HepG2 (cell line): ENCODE data around the gene RPTOR. TPM values are rescaled to one million over a fixed set of nuclear protein-coding genes. Genes with fewer than 3 reads are reported as not detected.

Experiments used
- ATAC-seq: fragments of 200-7000 bp; cut with Tn5 transposase; 3 replicates; pipeline ENCODE4 v1.9.1; 2020; ENCODE audit warnings: mild to moderate bottlenecking, moderate library complexity
- BruUV-seq: library from RNA; stranded (reverse); fragments of 400-500 nt; replicated peaks from 2 replicates; lab custom pipeline; 2021; lab: Mats Ljungman, UMichigan
- CTCF ChIA-PET: fragments of 300-600 bp; formaldehyde crosslinking; extraction: SDS; loops from one replicate; lab custom pipeline; 2021; ENCODE audit warnings: low total read pairs, inconsistent platforms, low intra/inter-chr PET ratio; lab: Yijun Ruan, JAX
- POLR2A ChIA-PET: fragments of 350-600 bp; sonication (Branson Sonifier 250); formaldehyde crosslinking; loops from one replicate; lab custom pipeline; 2020; ENCODE audit warnings: antibody characterized with exemption, inconsistent platforms; lab: Yijun Ruan, JAX
- DNase-seq: peaks from one replicate; pipeline ENCODE4 v3.0.0-alpha.2; 2015; ENCODE audit warnings: low spot score
- FAIRE-seq: peaks from 3 replicates; lab custom pipeline; 2011; peaks lifted over from hg19 to GRCh38; lab: Jason Lieb, UNC
- H2AFZ ChIP-seq: one replicate; pipeline ENCODE4 v1.6.1; 2011; ENCODE audit warnings: low read length, inconsistent platforms
- H3K27ac ChIP-seq: fragments of 300-600 bp; 3 replicates; pipeline ENCODE4 v1.8.0; 2011; ENCODE audit warnings: mixed run types, mild to moderate bottlenecking, mixed read lengths, low read length, inconsistent platforms; ENCODE audit not compliant: insufficient read depth; ENCODE audit errors: extremely low read length
- H3K27me3 ChIP-seq, 2 experiments: fragments of 200-600 bp in 1 of 2; 2 replicates in 1 of 2; 3 replicates in 1 of 2; pipeline versions ENCODE4 v1.6.0 to v1.8.0; 2011; ENCODE audit warnings: low read length in 2 of 2, mild to moderate bottlenecking in 2 of 2, moderate library complexity in 2 of 2, inconsistent platforms in 1 of 2; ENCODE audit not compliant: insufficient read depth in 2 of 2, control insufficient read depth in 1 of 2
- H3K36me3 ChIP-seq, 2 experiments: fragments of 200-600 bp in 1 of 2; replicated peaks in 1 of 2; 2 replicates in 1 of 2; 3 replicates in 1 of 2; pipeline versions ENCODE4 v1.5.1 to v1.8.0; 2011; ENCODE audit warnings: low read length in 2 of 2, inconsistent platforms in 1 of 2; ENCODE audit not compliant: insufficient read depth in 2 of 2, control insufficient read depth in 1 of 2
- H3K4me1 ChIP-seq: 2 replicates; pipeline ENCODE4 v1.5.1; 2012; ENCODE audit warnings: low read length, inconsistent platforms; ENCODE audit not compliant: insufficient read depth
- H3K4me2 ChIP-seq: 2 replicates; pipeline ENCODE4 v1.6.0; 2011; ENCODE audit warnings: low read depth, low read length, inconsistent platforms
- H3K4me3 ChIP-seq, 3 experiments: fragments of 200-600 bp in 1 of 3; sonication (generic), shearing (Covaris generic) in 1 of 3; replicated peaks in 1 of 3; 2 replicates each; pipeline ENCODE4 v1.5.1; 2011 to 2016; ENCODE audit warnings: low read length in 3 of 3, inconsistent platforms in 2 of 3, low read depth in 2 of 3, mild to moderate bottlenecking in 2 of 3, control low read depth in 1 of 3, mixed read lengths in 1 of 3; ENCODE audit not compliant: insufficient read depth in 1 of 3
- H3K79me2 ChIP-seq: one replicate; pipeline ENCODE4 v1.6.1; 2011; ENCODE audit warnings: low read length, inconsistent platforms; ENCODE audit not compliant: insufficient read depth
- H3K9ac ChIP-seq: 2 replicates; pipeline ENCODE4 v1.6.0; 2011; ENCODE audit warnings: mild to moderate bottlenecking, low read depth, low read length, inconsistent platforms; ENCODE audit not compliant: insufficient read depth
- H3K9me3 ChIP-seq: 2 replicates; pipeline ENCODE4 v1.5.1; 2012; ENCODE audit warnings: mild to moderate bottlenecking, low read length
- H4K20me1 ChIP-seq: 2 replicates; pipeline ENCODE4 v1.6.0; 2011; ENCODE audit warnings: inconsistent platforms, mild to moderate bottlenecking, low read length, moderate library complexity; ENCODE audit not compliant: insufficient read depth
- AKNA ChIP-seq: sonication (generic); formaldehyde crosslinking; IDR thresholded peaks from 2 replicates; pipeline ENCODE4 v1.4.0; 2020; ENCODE audit warnings: missing genetic modification reagents, borderline replicate concordance
- ATM ChIP-seq: fragments of 450-650 bp; IDR thresholded peaks from 2 replicates; pipeline ENCODE4 v1.7.1; 2017; ENCODE audit warnings: mild to moderate bottlenecking, borderline replicate concordance
- EEA1 ChIP-seq: sonication (generic); formaldehyde crosslinking; IDR thresholded peaks from 2 replicates; pipeline ENCODE4 v1.5.1; 2020; ENCODE audit warnings: mild to moderate bottlenecking, missing genetic modification reagents, borderline replicate concordance
- FOXK2 ChIP-seq: fragments of 450-650 bp; IDR thresholded peaks from 2 replicates; pipeline ENCODE4 v1.6.1; 2016
- ZNF10 ChIP-seq: sonication (generic); formaldehyde crosslinking; IDR thresholded peaks from 2 replicates; pipeline ENCODE4 v1.4.0; 2020; ENCODE audit warnings: mild to moderate bottlenecking, low read depth, missing genetic modification reagents, borderline replicate concordance
- ZNF136 ChIP-seq: sonication (generic); formaldehyde crosslinking; IDR thresholded peaks from 2 replicates; pipeline ENCODE4 v1.8.1; 2022; ENCODE audit warnings: low read depth, mild to moderate bottlenecking, moderate library complexity, missing genetic modification reagents
- ZNF24 ChIP-seq: fragments of 450-650 bp; IDR thresholded peaks from 2 replicates; pipeline ENCODE4 v1.6.1; 2017; ENCODE audit warnings: antibody characterized with exemption, mild to moderate bottlenecking
- ZNF333 ChIP-seq: sonication (generic); formaldehyde crosslinking; IDR thresholded peaks from 2 replicates; pipeline ENCODE4 v1.4.0; 2020; ENCODE audit warnings: mild to moderate bottlenecking, missing genetic modification reagents, borderline replicate concordance
- ZNF704 ChIP-seq: sonication (generic); formaldehyde crosslinking; IDR thresholded peaks from 2 replicates; pipeline ENCODE4 v1.8.1; 2023; ENCODE audit warnings: mild to moderate bottlenecking, inconsistent platforms, moderate library complexity, missing genetic modification reagents, borderline replicate concordance
- WGBS: methylation state at CpG from one replicate; pipeline ENCODE4 v1.1.6; 2017; ENCODE audit warnings: low lambda C conversion rate; 5-methylcytosine and 5-hydroxymethylcytosine counted together
- in situ Hi-C: cut with HindIII; loops from 2 replicates; pipeline ENCODE4 v1.10.0; 2017; ENCODE audit warnings: low pct_unique_long_range_greater_than_20kb; ENCODE audit not compliant: extremely low pct_ligation_motif_present
- intact Hi-C: fragments of 100-400 bp; cut with micrococcal nuclease; formaldehyde crosslinking; loops from one replicate; pipeline ENCODE4 v1.10.0; 2022; ENCODE audit not compliant: unreplicated experiment
- polyA plus RNA-seq, 8 experiments: library from polyadenylated mRNA; depleted of rRNA in 3 of 8; stranded (reverse) in 7 of 8; unstranded in 1 of 8; fragments of >200 nt; fragmentation: Illumina TruSeq in 4 of 8; extraction: Trizol in 4 of 8; gene quantifications; 2 replicates each; pipeline versions ENCODE4 v1.2.1 to v1.2.3, GENCODE V29; 2011 to 2016; ENCODE audit warnings: low read depth in 4 of 8, missing spikeins in 1 of 8, mixed read lengths in 1 of 8; ENCODE audit not compliant: insufficient read depth in 1 of 8
- total RNA-seq, 5 experiments: library from RNA; depleted of rRNA; stranded (reverse); fragments of >200 nt; fragmentation: Illumina TruSeq; extraction: Trizol; gene quantifications; 2 replicates each; pipeline ENCODE4 v1.2.3, GENCODE V29; 2016; ENCODE audit warnings: low read depth in 1 of 5

Gene RPTOR
- total and polyA plus RNA-seq, 2 of the 13 experiments (the other 11 are each of a cell fraction or from before 2014, with no cell fraction given), result 6.6 to 25.3 TPM

GRCh38 chr17:80979547-80980378, 435.1 kb downstream of the RPTOR start (continued):
- TF ChIP-seq AKNA (CRISPR knock-in tag) (no peak), ZNF333 (CRISPR knock-in tag) (0 out of 2 replicates have a peak, but pooled peaks have one; percentile 42)
- TF ChIP-seq, all 625 proteins: peak for 4

- H3K9ac ChIP-seq, result no peak overlapping the region
- WGBS, result 26% methylated on average over 7 of the region's 7 CpGs
- TF ChIP-seq ATM (0 out of 2 replicates have a peak, but pooled peaks have one; percentile 31), EEA1 (no peak), ZNF10 (CRISPR knock-in tag) (no peak), ZNF24 (peak; percentile 90), FOXK2 (0 out of 2 replicates have a peak, but pooled peaks have one; percentile 43), ZNF704 (CRISPR knock-in tag) (no peak), ZNF136 (no peak)
- in situ Hi-C loops, result loop anchor here (5.0 kb wide), 1 partner anchor 553 kb away; no protein-coding TSS in a partner anchor
- no TSS peak for BruUV-seq
- ATAC-seq, result no peak
- H3K4me2 ChIP-seq, result no peak overlapping the region
- POLR2A ChIA-PET, result no interaction called here
- H3K4me1 ChIP-seq, result peaks cover 18% of the 10 kb centered on the region
- CTCF ChIA-PET, result interaction anchor here (1.4 to 2.0 kb wide), 2 partner anchors 114 to 405 kb away, joined by 8 to 13 read pairs; no protein-coding TSS in a partner anchor
- intact Hi-C loops, result no loop called here
- H3K27ac ChIP-seq, result no peak overlapping the region
- no peak for DNase-seq
- H2AFZ ChIP-seq, result no peak overlapping the region
- peak overlapping the region in 1 of 3 experiments; percentile 56; a peak in 1 of 6 replicates for H3K4me3 ChIP-seq
- H3K36me3 ChIP-seq, result no peaks in the 10 kb centered on the region
- no peaks in the 10 kb centered on the region for H3K9me3 ChIP-seq
- no peak for FAIRE-seq
- H3K27me3 ChIP-seq, result peaks cover 8 to 44% of the 10 kb centered on the region in 2 experiments; a peak in 4 of 5 replicates
- H4K20me1 ChIP-seq, result no peaks in the 10 kb centered on the region
- no peaks in the 10 kb centered on the region for H3K79me2 ChIP-seq
Measured at GRCh38 chr17:80980397-80981061, 435.9 kb downstream of the RPTOR start.
